Fibroblast of lung (primary cell): ENCODE measurements around the gene UROC1.

Source experiments
- EZH2 ChIP-seq: IDR thresholded peaks from 2 replicates; pipeline ENCODE4 v1.5.1; 2012; ENCODE audit warnings: low read length, control low read depth, mild to moderate bottlenecking; ENCODE audit errors: missing control alignments
- TF ChIP-seq, protein P1 (sequence below), 2 donors: IDR thresholded peaks in 1 of 2; conservative IDR thresholded peaks in 1 of 2; 1 replicate in 1 of 2; 2 replicates in 1 of 2; pipeline ENCODE4 v1.5.1; 2011 to 2012; ENCODE audit warnings: low read length in 2 of 2, control low read depth in 1 of 2, inconsistent platforms in 1 of 2, low read depth in 1 of 2, mild to moderate bottlenecking in 1 of 2

GRCh38 chr3:126454437-126455198 is 63.0 kb downstream of the UROC1 start:
- TF ChIP-seq, protein P1, sequence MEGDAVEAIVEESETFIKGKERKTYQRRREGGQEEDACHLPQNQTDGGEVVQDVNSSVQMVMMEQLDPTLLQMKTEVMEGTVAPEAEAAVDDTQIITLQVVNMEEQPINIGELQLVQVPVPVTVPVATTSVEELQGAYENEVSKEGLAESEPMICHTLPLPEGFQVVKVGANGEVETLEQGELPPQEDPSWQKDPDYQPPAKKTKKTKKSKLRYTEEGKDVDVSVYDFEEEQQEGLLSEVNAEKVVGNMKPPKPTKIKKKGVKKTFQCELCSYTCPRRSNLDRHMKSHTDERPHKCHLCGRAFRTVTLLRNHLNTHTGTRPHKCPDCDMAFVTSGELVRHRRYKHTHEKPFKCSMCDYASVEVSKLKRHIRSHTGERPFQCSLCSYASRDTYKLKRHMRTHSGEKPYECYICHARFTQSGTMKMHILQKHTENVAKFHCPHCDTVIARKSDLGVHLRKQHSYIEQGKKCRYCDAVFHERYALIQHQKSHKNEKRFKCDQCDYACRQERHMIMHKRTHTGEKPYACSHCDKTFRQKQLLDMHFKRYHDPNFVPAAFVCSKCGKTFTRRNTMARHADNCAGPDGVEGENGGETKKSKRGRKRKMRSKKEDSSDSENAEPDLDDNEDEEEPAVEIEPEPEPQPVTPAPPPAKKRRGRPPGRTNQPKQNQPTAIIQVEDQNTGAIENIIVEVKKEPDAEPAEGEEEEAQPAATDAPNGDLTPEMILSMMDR (conservative IDR thresholded peaks at IDR 0.05 in 1 of 2, IDR thresholded peaks at IDR 0.05 in 1 of 2; ENCODE audit: low read depth in 1 of 2, low read length in 2 of 2): no peak
- TF ChIP-seq EZH2: no peak
